LHCN-M2 (cell line): Measurements from ENCODE around the gene CNOT3. TPM values are rescaled to one million over a fixed set of nuclear protein-coding genes. Genes with fewer than 3 reads are reported as not detected.
A peak's percentile ranks its signal among the peaks of the same experiment; 100 is the strongest.

Experiments used
- DNase-seq: peaks from one replicate; pipeline ENCODE4 v3.0.0-alpha.2; 2012; ENCODE audit warnings: low read depth
- total RNA-seq: library from RNA; depleted of rRNA; stranded (reverse); fragments of >200 nt; gene quantifications from 2 replicates; pipeline ENCODE4 v1.2.3, GENCODE V29; 2014

The CNOT3 gene
- total RNA-seq, 1 experiment from 2014 or later, result 18.4 TPM

- DNase-seq, result no peak
These were observed 16.3 kb upstream of the CNOT3 start for GRCh38 chr19:54121259-54121658.

DNA sequence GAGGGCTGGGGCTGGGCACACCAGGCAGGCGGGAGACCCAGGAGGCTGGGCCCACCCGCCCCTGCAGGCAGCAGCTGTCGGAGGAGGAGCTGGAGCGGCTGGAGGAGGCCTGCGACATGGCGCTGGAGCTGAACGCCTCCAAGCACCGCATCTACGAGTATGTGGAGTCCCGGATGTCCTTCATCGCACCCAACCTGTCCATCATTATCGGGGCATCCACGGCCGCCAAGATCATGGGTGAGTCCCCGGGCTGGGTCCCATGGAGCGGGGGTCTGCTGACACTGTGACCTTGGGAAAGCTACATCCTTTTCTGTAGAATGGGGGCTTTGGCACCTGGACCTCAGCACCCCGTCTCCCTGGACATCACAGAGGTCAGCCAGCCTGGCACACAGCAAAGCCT is 13.9 kb upstream of the CNOT3 start:
- DNase-seq, result no peak

DNA sequence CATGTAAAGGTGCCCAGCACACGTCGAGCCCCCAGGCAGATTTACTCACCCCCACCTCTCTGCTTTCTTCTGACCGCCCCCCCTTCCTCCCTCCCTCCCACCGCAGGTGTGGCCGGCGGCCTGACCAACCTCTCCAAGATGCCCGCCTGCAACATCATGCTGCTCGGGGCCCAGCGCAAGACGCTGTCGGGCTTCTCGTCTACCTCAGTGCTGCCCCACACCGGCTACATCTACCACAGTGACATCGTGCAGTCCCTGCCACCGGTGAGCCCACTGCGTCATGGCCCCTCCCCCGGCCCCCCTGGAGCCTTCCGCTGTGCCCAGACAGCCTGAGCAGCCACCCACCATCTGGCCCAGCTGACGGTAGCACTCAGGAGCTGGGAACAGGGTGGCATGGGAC is 13.2 kb upstream of the CNOT3 start:
- DNase-seq, result no peak

DNA sequence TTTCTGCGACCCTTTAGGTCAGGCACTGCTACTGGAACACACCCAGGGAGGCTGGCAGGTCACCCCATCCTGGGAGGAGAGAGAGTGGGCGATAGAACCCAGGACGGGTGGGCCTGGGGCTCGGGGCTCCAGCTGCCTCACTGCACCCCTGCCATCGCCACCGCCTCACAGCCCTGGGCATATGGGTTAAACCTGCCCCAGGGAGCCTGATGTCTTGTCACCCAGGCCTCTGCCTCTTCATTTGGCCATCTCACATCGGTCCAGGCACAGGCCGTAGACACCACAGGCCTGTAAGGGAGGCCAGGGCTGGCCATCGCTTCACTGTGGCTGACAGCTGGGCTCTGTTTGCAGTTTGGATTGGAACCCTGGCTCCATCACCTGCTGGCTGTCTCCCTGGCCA is 11.8 kb upstream of the CNOT3 start:
- DNase-seq, result no peak

DNA sequence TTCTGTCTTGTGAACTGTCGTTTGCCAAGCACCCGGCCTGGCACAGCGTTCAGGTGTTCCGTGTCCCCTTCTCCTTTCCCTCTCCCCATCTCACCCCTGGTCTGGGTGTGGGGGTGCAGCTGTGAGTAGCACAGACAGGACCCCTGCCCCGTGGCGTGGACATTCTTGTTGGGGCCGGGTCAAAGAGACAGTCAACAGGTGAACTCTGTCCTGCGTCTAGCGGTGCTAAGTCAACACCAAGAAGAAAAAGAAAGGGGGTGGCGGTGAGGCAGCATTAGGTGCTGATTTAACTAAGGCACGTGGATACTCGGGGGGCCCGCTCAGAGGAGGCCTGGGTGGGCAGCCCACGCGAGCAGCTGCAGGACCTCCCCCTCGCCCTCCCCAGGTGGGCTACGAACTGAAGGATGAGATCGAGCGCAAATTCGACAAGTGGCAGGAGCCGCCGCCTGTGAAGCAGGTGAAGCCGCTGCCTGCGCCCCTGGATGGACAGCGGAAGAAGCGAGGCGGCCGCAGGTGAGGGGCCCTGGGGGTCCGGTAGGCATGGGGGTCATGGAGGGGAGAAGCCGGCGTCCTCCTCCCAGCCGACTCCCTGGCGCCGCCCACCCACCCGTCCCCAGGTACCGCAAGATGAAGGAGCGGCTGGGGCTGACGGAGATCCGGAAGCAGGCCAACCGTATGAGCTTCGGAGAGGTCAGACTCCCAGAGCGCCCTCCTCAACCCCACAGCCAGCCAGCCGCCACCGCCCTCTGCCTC is 9.7 kb upstream of the CNOT3 start:
- DNase-seq, result no peak

DNA sequence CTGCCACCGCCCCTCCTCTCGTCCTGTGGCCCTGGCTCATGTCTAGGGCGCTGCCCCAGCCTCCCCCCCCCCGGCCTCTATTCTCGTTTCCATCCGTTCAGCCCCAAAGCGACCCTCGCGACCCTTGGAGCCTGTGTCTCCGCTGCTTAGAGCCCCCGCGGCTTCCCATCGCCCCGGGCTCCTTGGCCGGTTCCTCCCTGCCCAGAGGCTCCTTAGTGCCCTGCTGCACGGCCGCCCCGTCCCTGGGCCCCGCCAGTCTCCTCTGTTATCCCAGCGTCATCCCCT is 9.2 kb upstream of the CNOT3 start:
- DNase-seq, result no peak

- DNase-seq, result no peak
These were observed 8.6 kb upstream of the CNOT3 start for GRCh38 chr19:54128796-54129616.

DNA sequence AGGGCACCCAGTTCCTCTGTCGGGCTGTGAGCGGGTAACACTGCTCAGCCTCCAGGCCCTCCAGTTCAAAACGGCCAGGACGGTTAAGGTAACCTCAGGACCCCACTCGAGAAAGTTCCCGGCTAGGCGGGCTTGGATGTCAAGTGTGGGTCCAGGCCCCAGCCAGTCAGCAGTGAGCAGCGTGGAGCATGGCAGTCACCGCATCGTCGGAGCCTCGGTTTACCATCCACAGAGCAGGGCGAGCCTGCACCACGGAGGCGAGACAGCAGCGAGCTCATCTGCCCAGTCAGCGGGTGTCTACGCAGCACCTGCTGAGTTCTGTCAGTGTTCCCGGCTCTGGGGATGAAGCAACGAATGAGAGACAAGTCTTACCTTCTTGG is 8.0 kb upstream of the CNOT3 start:
- no peak for DNase-seq

- no peak for DNase-seq
These were observed 4.1 kb upstream of the CNOT3 start for GRCh38 chr19:54133312-54133956.

- DNase-seq, result no peak
These were observed 3.5 kb upstream of the CNOT3 start for GRCh38 chr19:54133957-54134590.

- no peak for DNase-seq
These were observed 1.3 kb upstream of the CNOT3 start for GRCh38 chr19:54136086-54136863.

GRCh38 chr19:54136864-54137698 is 481 bp upstream of the CNOT3 start:
- peak; percentile 100 for DNase-seq

DNA sequence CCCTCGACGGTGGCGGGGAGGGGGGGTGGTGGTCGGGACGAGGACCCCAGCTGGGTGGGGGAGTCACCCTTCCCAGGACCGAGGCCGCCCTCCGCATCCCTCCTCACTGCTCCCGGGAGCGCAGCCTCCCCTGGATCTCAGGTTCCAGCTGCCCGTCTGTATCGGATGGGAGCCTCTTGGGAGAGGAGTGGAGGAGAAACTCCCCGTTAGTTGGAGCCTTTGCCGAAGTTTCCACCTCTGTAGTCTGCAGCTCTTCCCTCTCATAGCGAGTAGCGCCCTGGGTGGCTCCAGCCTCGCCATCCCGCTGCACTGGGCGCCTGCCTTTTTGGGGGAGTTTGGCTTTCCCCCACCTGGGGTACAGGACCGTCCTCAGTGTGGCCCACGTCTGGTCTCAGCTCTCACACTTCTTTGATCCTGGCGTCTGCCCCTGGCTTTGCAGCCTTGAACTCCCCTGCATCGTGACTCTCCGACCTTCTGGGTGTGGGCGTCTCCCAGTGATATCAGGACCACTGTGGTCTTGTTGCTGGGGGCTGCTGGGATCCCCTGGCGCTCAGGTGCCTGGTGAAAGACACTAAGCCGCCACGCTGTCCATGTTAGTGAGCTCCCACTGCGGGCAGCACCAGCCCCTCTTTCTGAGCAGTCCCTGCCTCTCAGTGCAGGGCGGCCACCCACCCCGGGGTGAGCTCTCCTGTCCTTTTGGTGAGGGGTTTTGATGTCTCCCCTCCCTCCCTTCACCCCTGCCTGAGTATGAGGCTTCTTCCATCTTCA is 1.1 kb downstream of the CNOT3 start:
- no peak for DNase-seq

DNA sequence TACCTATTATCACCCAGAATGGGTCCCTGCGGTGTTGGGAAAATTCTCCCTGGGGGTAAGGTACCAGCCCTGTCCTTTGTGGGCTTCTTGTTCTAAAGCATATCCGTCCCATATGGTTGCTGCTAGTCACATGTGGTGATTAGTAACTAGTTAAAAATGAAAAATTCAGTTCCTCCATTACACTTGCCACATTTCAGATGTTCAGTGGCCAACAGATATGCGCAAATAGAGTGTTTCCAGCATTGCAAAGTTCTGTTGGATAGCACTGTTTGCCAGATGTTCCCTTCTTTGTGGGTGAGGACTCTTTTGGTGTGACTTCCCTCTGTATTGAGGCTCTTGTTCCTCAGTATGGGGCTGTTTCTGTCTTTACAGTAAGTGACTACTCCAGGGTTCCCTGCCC is 3.8 kb downstream of the CNOT3 start:
- DNase-seq, result no peak

DNA sequence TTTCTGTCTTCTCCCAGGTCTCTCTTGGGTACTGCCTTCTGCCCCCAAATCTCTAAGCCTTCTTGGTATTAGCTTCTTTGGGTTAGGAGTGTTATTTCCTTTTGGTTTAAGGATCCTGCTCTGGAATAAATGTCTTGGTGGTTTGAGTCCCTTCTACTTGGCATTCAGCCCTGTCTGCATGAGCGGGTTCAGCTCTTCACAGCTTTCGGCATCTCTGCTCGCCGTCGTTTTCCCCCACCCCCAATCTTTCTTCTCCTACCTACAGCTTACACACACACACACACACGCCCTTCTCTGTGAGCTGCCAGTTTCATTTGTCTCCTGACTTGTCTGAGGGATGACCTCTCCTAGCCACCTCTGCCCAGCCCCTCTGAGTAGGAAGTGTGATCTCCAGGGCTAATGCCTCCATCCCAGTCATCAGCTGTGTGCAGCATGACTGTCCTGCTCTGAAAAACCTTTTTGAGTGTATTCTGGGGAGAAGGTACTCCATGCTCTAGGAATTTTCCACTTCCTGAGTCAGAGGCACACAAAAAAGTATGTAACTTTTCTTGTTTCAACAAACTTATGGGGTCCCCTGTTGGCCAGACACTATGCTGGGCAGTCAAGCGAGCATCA is 4.7 kb downstream of the CNOT3 start:
- DNase-seq, result no peak

GRCh38 chr19:54145541-54146158 is 8.1 kb downstream of the CNOT3 start:
- DNase-seq, result no peak

GRCh38 chr19:54147676-54148075 is 10.1 kb downstream of the CNOT3 start:
- no peak for DNase-seq

DNA sequence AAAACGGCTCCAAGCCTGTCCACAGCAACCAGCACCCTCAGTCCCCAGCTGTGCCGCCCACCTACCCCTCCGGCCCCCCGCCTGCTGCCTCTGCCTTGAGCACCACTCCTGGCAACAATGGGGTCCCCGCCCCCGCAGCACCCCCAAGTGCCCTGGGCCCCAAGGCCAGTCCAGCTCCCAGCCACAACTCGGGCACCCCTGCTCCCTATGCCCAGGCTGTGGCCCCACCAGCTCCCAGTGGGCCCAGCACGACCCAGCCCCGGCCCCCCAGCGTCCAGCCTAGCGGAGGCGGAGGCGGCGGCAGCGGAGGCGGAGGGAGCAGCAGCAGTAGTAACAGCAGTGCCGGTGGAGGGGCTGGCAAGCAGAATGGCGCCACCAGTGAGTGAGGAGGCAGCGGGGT is 10.6 kb downstream of the CNOT3 start:
- no peak for DNase-seq
